Fibroblast of lung (primary cell): Measurements from ENCODE around the gene ABCA2. TPM values are rescaled to one million over a fixed set of nuclear protein-coding genes. Genes with fewer than 3 reads are reported as not detected.

Experiments used
- DNase-seq, 2 donors: peaks; one replicate each; pipeline versions ENCODE4 v3.0.0 to v3.0.0-alpha.2; 2010; ENCODE audit warnings: low read depth in 2 of 2
- H2AFZ ChIP-seq: 2 replicates; pipeline ENCODE4 v1.5.1; 2012; ENCODE audit warnings: low read length, control low read depth, inconsistent platforms
- H3K27ac ChIP-seq: 2 replicates; pipeline ENCODE4 v1.5.1; 2011; ENCODE audit warnings: low read length, control low read depth; ENCODE audit not compliant: insufficient read depth
- H3K27me3 ChIP-seq: 2 replicates; pipeline ENCODE4 v1.5.1; 2011; ENCODE audit warnings: mild to moderate bottlenecking, low read length; ENCODE audit not compliant: control insufficient read depth, insufficient read depth
- H3K36me3 ChIP-seq: 2 replicates; pipeline ENCODE4 v1.5.1; 2011; ENCODE audit warnings: low read length; ENCODE audit not compliant: control insufficient read depth, insufficient read depth
- H3K4me1 ChIP-seq: 2 replicates; pipeline ENCODE4 v1.5.1; 2011; ENCODE audit warnings: low read length; ENCODE audit not compliant: control insufficient read depth, insufficient read depth; ENCODE audit errors: extremely low read depth
- H3K4me2 ChIP-seq: 2 replicates; pipeline ENCODE4 v1.5.1; 2011; ENCODE audit warnings: low read length, control low read depth; ENCODE audit not compliant: insufficient read depth; ENCODE audit errors: extremely low read depth
- H3K4me3 ChIP-seq, 4 experiments: fragments of 200-600 bp in 1 of 4; sonication (generic) in 1 of 4; replicated peaks in 1 of 4; 2 replicates each; pipeline ENCODE4 v1.5.1; 2011 to 2016; ENCODE audit warnings: low read length in 4 of 4, low read depth in 3 of 4, mild to moderate bottlenecking in 3 of 4, control low read depth in 2 of 4, inconsistent platforms in 1 of 4, mixed read lengths in 1 of 4; ENCODE audit not compliant: insufficient read depth in 1 of 4; ENCODE audit errors: control extremely low read depth in 1 of 4
- H3K79me2 ChIP-seq: 2 replicates; pipeline ENCODE4 v1.5.1; 2012; ENCODE audit warnings: mild to moderate bottlenecking, low read length, inconsistent platforms; ENCODE audit not compliant: control insufficient read depth, insufficient read depth
- H3K9ac ChIP-seq: 2 replicates; pipeline ENCODE4 v1.5.1; 2011; ENCODE audit warnings: mild to moderate bottlenecking, low read length, control low read depth; ENCODE audit not compliant: insufficient read depth
- H3K9me3 ChIP-seq: 2 replicates; pipeline ENCODE4 v1.5.1; 2012; ENCODE audit warnings: low read depth, low read length; ENCODE audit not compliant: control insufficient read depth, insufficient read depth
- H4K20me1 ChIP-seq: 2 replicates; pipeline ENCODE4 v1.5.1; 2011; ENCODE audit warnings: low read length; ENCODE audit not compliant: control insufficient read depth, insufficient read depth; ENCODE audit errors: extremely low read depth
- EZH2 ChIP-seq: IDR thresholded peaks from 2 replicates; pipeline ENCODE4 v1.5.1; 2012; ENCODE audit warnings: low read length, control low read depth, mild to moderate bottlenecking; ENCODE audit errors: missing control alignments
- polyA plus RNA-seq, 2 donors: library from polyadenylated mRNA; depleted of rRNA in 1 of 2; stranded (reverse) in 1 of 2; unstranded in 1 of 2; fragments of >200 nt; gene quantifications; 2 replicates each; pipeline ENCODE4 v1.2.1, GENCODE V29; 2011 to 2012; ENCODE audit warnings: missing spikeins in 1 of 2
- total RNA-seq: library from RNA; depleted of rRNA; stranded (reverse); fragments of >200 nt; gene quantifications from 2 replicates; pipeline ENCODE4 v1.2.1, GENCODE V29; 2014
- TF ChIP-seq, protein P1 (sequence below), 2 donors: IDR thresholded peaks in 1 of 2; conservative IDR thresholded peaks in 1 of 2; 1 replicate in 1 of 2; 2 replicates in 1 of 2; pipeline ENCODE4 v1.5.1; 2011 to 2012; ENCODE audit warnings: low read length in 2 of 2, control low read depth in 1 of 2, inconsistent platforms in 1 of 2, low read depth in 1 of 2, mild to moderate bottlenecking in 1 of 2

ABCA2 gene
- total and polyA plus RNA-seq, 2 donors (not counting 1 experiment from before 2014, with no cell fraction given) = 8.5 to 21.8 TPM

DNA sequence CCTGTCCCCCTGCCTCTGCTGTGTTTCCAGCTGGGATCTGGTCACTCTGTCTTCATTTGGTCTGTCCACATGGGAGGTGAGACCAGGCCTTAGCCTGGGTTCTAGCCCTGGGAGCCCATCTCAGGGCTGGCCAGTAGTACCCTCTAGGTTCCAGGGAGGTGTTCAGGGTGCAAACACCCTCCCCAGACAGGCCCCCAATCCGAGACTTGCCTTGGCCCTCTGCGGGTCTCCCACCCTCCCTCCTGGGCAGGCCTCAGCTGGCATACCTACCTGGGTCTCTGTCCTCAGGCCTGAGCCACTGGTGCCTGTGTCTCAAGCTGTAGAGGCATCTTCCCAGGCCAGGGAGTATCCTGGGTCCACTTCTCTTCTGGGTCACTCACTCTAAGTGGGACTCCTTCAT is 43.2 kb upstream of the ABCA2 start:
- H3K4me3 ChIP-seq = no peak overlapping the region
- TF ChIP-seq, protein P1, sequence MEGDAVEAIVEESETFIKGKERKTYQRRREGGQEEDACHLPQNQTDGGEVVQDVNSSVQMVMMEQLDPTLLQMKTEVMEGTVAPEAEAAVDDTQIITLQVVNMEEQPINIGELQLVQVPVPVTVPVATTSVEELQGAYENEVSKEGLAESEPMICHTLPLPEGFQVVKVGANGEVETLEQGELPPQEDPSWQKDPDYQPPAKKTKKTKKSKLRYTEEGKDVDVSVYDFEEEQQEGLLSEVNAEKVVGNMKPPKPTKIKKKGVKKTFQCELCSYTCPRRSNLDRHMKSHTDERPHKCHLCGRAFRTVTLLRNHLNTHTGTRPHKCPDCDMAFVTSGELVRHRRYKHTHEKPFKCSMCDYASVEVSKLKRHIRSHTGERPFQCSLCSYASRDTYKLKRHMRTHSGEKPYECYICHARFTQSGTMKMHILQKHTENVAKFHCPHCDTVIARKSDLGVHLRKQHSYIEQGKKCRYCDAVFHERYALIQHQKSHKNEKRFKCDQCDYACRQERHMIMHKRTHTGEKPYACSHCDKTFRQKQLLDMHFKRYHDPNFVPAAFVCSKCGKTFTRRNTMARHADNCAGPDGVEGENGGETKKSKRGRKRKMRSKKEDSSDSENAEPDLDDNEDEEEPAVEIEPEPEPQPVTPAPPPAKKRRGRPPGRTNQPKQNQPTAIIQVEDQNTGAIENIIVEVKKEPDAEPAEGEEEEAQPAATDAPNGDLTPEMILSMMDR (conservative IDR thresholded peaks at IDR 0.05 in 1 of 2, IDR thresholded peaks at IDR 0.05 in 1 of 2; ENCODE audit: low read depth in 1 of 2, low read length in 2 of 2) = no peak
- TF ChIP-seq EZH2 = no peak
- no peak overlapping the region for H3K9ac ChIP-seq
- H2AFZ ChIP-seq = no peak overlapping the region
- no peaks in the 10 kb centered on the region for H3K9me3 ChIP-seq
- no peak overlapping the region for H3K27ac ChIP-seq
- H3K36me3 ChIP-seq = no peaks in the 10 kb centered on the region
- no peaks in the 10 kb centered on the region for H3K79me2 ChIP-seq
- no peaks in the 10 kb centered on the region for H3K27me3 ChIP-seq
- peak overlapping the region; percentile 82 for H3K4me2 ChIP-seq
- DNase-seq = no peak
- H4K20me1 ChIP-seq = no peaks in the 10 kb centered on the region
- peaks cover 10% of the 10 kb centered on the region for H3K4me1 ChIP-seq

DNA sequence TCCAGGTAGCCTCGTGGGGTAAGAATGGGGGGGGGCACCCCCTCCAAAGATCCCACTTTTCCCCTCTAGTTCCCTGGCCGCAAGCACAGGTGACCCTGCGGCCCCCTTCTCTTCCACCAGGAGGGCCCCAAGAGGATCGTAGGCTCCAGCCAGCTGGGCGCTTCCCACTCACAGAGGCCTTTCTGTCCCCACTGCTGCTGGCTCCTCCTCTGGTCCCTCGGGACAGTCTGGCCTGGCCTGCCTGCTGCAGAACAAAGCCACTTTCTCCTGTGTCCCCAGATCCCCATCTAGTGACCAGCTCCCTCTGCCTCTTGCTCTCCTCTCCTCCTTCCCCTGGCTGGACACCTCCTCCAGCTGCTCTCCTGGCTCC is 42.9 kb upstream of the ABCA2 start:
- no peaks in the 10 kb centered on the region for H3K79me2 ChIP-seq
- H4K20me1 ChIP-seq = no peaks in the 10 kb centered on the region
- no peak overlapping the region for H3K9ac ChIP-seq

DNA sequence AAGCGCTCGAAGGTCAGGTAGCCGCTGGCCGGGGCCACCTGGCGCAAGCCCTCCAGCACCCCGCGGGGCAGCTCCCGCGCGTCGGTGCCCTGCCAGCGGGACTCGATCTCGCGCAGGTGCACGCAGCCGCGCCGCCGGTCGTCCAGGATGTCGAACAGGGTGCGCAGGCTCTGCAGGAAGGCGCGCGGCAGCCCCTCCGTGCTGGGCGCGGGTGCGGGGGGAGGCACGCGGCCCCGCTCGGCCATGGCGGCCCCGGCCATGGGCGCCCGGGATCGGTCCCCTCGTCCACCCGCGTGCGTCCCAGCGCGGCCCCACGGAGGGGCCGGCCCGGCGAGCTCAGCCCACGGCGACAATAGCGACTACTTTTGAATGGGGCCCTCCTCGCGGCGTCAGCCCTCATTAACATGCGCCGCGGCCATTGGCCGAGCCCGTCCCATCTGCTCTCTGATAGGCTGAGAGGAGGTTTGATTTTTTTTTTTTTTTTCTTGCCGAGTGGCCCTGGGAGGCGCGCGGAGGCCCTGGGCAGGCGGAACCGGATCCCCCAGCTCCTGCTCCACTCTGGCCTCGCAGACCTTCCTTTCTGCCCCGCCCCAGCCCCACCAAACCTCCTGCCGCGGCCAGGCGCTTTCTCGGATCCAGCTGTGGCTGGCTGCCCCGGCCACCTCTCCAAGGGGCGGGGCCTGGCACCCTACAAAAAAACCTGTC is 42.3 kb upstream of the ABCA2 start, which contains the start of gene SAPCD2:
SAPCD2 (minus strand) TSS at position 357 of the 705 bp plus-strand sequence; CDS start at position 260, 97 bp downstream.
- Histone ChIP-seq H3K36me3 (no peaks in the 10 kb centered on the region), H3K79me2 (no peaks in the 10 kb centered on the region), H3K4me3 (peak within 1 kb of the TSS in 3 of 4 experiments; percentile 38 to 49 (median 44)), H3K27ac (no peak within 1 kb of the TSS), H4K20me1 (no peaks in the 10 kb centered on the region), H2AFZ (no peak within 1 kb of the TSS), H3K4me2 (peak within 1 kb of the TSS; percentile 82), H3K4me1 (peaks cover 10% of the 10 kb centered on the region), H3K9ac (no peak within 1 kb of the TSS), H3K27me3 (no peaks in the 10 kb centered on the region), H3K9me3 (no peaks in the 10 kb centered on the region)
- peak; percentile 80 to 83 for DNase-seq
- no peak for TF ChIP-seq EZH2
- TF ChIP-seq, protein P1 (conservative IDR thresholded peaks at IDR 0.05 in 1 of 2, IDR thresholded peaks at IDR 0.05 in 1 of 2; ENCODE audit: low read depth in 1 of 2, low read length in 2 of 2) = no peak

More for the DNA sequence above, 42.9 kb upstream of the ABCA2 start:
- Histone ChIP-seq H3K27ac (no peak overlapping the region), H3K4me1 (peaks cover 10% of the 10 kb centered on the region), H3K36me3 (no peaks in the 10 kb centered on the region), H3K9me3 (no peaks in the 10 kb centered on the region), H2AFZ (no peak overlapping the region), H3K4me2 (peak overlapping the region; percentile 82), H3K4me3 (peak overlapping the region in 3 of 4 experiments; percentile 38 to 49 (median 44)), H3K27me3 (no peaks in the 10 kb centered on the region)
- DNase-seq = no peak
- TF ChIP-seq, protein P1 (conservative IDR thresholded peaks at IDR 0.05 in 1 of 2, IDR thresholded peaks at IDR 0.05 in 1 of 2; ENCODE audit: low read depth in 1 of 2, low read length in 2 of 2) = peak in 1 of 2 donors; percentile 6
- TF ChIP-seq EZH2 = no peak
